Gastrocnemius medialis (tissue), 4 donors: ENCODE data around the gene VAMP5.
"Not testable (repeated sequence)": the region's sequence is repeated elsewhere in the genome, so short reads cannot be mapped to it uniquely, and the experiment has no call there.

Experiments
- CTCF ChIP-seq, 5 experiments: fragments of 450-650 bp in 3 of 5; fragments of 200-600 bp in 2 of 5; sonication (generic) in 2 of 5; IDR thresholded peaks in 4 of 5; conservative IDR thresholded peaks in 1 of 5; 1 replicate in 4 of 5; 2 replicates in 1 of 5; pipeline ENCODE4 v1.5.1; 2016 to 2019; ENCODE audit warnings: antibody characterized with exemption in 5 of 5, mild to moderate bottlenecking in 3 of 5, moderate library complexity in 3 of 5
- POLR2A ChIP-seq, 2 donors: fragments of 450-650 bp; IDR thresholded peaks; one replicate each; pipeline ENCODE4 v1.6.1; 2017; ENCODE audit warnings: antibody characterized with exemption in 2 of 2, mild to moderate bottlenecking in 2 of 2, moderate library complexity in 2 of 2

GRCh38 chr2:85560403-85560726 is 23.9 kb upstream of the VAMP5 start:
- not testable (repeated sequence) for TF ChIP-seq CTCF (IDR thresholded peaks at IDR 0.05 in 4 of 5, conservative IDR thresholded peaks at IDR 0.05 in 1 of 5); POLR2A (IDR thresholded peaks at IDR 0.05)
